HepG2 (cell line): ENCODE data around the gene TULP4. TPM values are rescaled to one million over a fixed set of nuclear protein-coding genes. Genes with fewer than 3 reads are reported as not detected.

Experiments
- HMG20B ChIP-seq: conservative IDR thresholded peaks from 2 replicates; pipeline ENCODE4 v1.6.1; 2016; ENCODE audit warnings: missing genetic modification reagents, missing compliant biosample characterization
- IRX3 ChIP-seq: sonication (generic); formaldehyde crosslinking; IDR thresholded peaks from 2 replicates; pipeline ENCODE4 v1.8.1; 2023; ENCODE audit warnings: mild to moderate bottlenecking, low read depth, missing genetic modification reagents, borderline replicate concordance
- KAT2B ChIP-seq: fragments of 150-350 bp; IDR thresholded peaks from 2 replicates; pipeline ENCODE4 v1.6.1; 2014; ENCODE audit warnings: low read depth, low read length, borderline replicate concordance
- MIER3 ChIP-seq: IDR thresholded peaks from 2 replicates; pipeline ENCODE4 v1.6.1; 2016; ENCODE audit warnings: missing compliant biosample characterization, borderline replicate concordance
- PAX8 ChIP-seq: sonication (generic); formaldehyde crosslinking; IDR thresholded peaks from 2 replicates; pipeline ENCODE4 v1.8.0; 2022; ENCODE audit warnings: mild to moderate bottlenecking, missing genetic modification reagents, borderline replicate concordance
- RBAK ChIP-seq: sonication (generic); formaldehyde crosslinking; IDR thresholded peaks from 2 replicates; pipeline ENCODE4 v1.5.1; 2020; ENCODE audit warnings: mild to moderate bottlenecking, missing genetic modification reagents
- RFX1 ChIP-seq: fragments of 450-650 bp; IDR thresholded peaks from 2 replicates; pipeline ENCODE4 v1.6.1; 2017
- ZKSCAN1 ChIP-seq: fragments of 150-350 bp; IDR thresholded peaks from 2 replicates; pipeline ENCODE4 v1.6.1; 2014; ENCODE audit warnings: low read length
- ZNF24 ChIP-seq: fragments of 450-650 bp; IDR thresholded peaks from 2 replicates; pipeline ENCODE4 v1.6.1; 2017; ENCODE audit warnings: antibody characterized with exemption, mild to moderate bottlenecking
- ZNF333 ChIP-seq: sonication (generic); formaldehyde crosslinking; IDR thresholded peaks from 2 replicates; pipeline ENCODE4 v1.4.0; 2020; ENCODE audit warnings: mild to moderate bottlenecking, missing genetic modification reagents, borderline replicate concordance
- ZNF460 ChIP-seq: sonication (generic); formaldehyde crosslinking; IDR thresholded peaks from 2 replicates; pipeline ENCODE4 v1.5.1; 2020; ENCODE audit warnings: missing genetic modification reagents, mild to moderate bottlenecking, borderline replicate concordance
- ZNF543 ChIP-seq: sonication (generic); formaldehyde crosslinking; IDR thresholded peaks from 2 replicates; pipeline ENCODE4 v1.4.0; 2020; ENCODE audit warnings: mild to moderate bottlenecking, missing genetic modification reagents
- ZNF558 ChIP-seq: sonication (generic); formaldehyde crosslinking; IDR thresholded peaks from 2 replicates; pipeline ENCODE4 v1.9.0; 2022; ENCODE audit warnings: mild to moderate bottlenecking, missing genetic modification reagents, borderline replicate concordance
- ZNF563 ChIP-seq: sonication (generic); formaldehyde crosslinking; IDR thresholded peaks from 2 replicates; pipeline ENCODE4 v1.8.0; 2022; ENCODE audit warnings: mild to moderate bottlenecking, moderate library complexity, missing genetic modification reagents
- ZSCAN29 ChIP-seq: sonication (generic); formaldehyde crosslinking; conservative IDR thresholded peaks from 2 replicates; pipeline ENCODE4 v1.4.0; 2020; ENCODE audit warnings: mild to moderate bottlenecking, missing genetic modification reagents
- ZSCAN30 ChIP-seq: sonication (generic); formaldehyde crosslinking; IDR thresholded peaks from 2 replicates; pipeline ENCODE4 v1.5.0; 2020; ENCODE audit warnings: mild to moderate bottlenecking, missing genetic modification reagents
- polyA plus RNA-seq, 8 experiments: library from polyadenylated mRNA; depleted of rRNA in 3 of 8; stranded (reverse) in 7 of 8; unstranded in 1 of 8; fragments of >200 nt; fragmentation: Illumina TruSeq in 4 of 8; extraction: Trizol in 4 of 8; gene quantifications; 2 replicates each; pipeline versions ENCODE4 v1.2.1 to v1.2.3, GENCODE V29; 2011 to 2016; ENCODE audit warnings: low read depth in 4 of 8, missing spikeins in 1 of 8, mixed read lengths in 1 of 8; ENCODE audit not compliant: insufficient read depth in 1 of 8
- total RNA-seq, 5 experiments: library from RNA; depleted of rRNA; stranded (reverse); fragments of >200 nt; fragmentation: Illumina TruSeq; extraction: Trizol; gene quantifications; 2 replicates each; pipeline ENCODE4 v1.2.3, GENCODE V29; 2016; ENCODE audit warnings: low read depth in 1 of 5
- TF ChIP-seq, protein P1 (sequence below): sonication (generic); formaldehyde crosslinking; IDR thresholded peaks from 2 replicates; pipeline ENCODE4 v1.4.0; 2020; ENCODE audit warnings: missing genetic modification reagents, borderline replicate concordance
- TF ChIP-seq, protein P2 (sequence below): sonication (generic); formaldehyde crosslinking; IDR thresholded peaks from 2 replicates; pipeline ENCODE4 v1.4.0; 2020; ENCODE audit warnings: missing genetic modification reagents
- TF ChIP-seq, protein P3 (sequence below): sonication (generic); formaldehyde crosslinking; IDR thresholded peaks from 2 replicates; pipeline ENCODE4 v1.5.1; 2020; ENCODE audit warnings: mild to moderate bottlenecking, missing genetic modification reagents, moderate library complexity
- TF ChIP-seq, protein P4 (sequence below): sonication (generic); formaldehyde crosslinking; IDR thresholded peaks from 2 replicates; pipeline ENCODE4 v1.4.0; 2020; ENCODE audit warnings: mild to moderate bottlenecking, missing genetic modification reagents
- TF ChIP-seq, protein P5 (sequence below): sonication (generic); formaldehyde crosslinking; IDR thresholded peaks from 2 replicates; pipeline ENCODE4 v1.5.0; 2020; ENCODE audit warnings: mild to moderate bottlenecking, missing genetic modification reagents

TULP4 gene
- total and polyA plus RNA-seq, 2 of the 13 experiments (the other 11 are each of a cell fraction or from before 2014, with no cell fraction given), result 21.1 to 122 TPM

- TF ChIP-seq ZNF558 (CRISPR knock-in tag) (0 out of 2 replicates have a peak, but pooled peaks have one; percentile 16), PAX8 (CRISPR knock-in tag) (peak; percentile 67; the same call in 1 of the 2 replicates), ZNF460 (CRISPR knock-in tag) (no peak), IRX3 (CRISPR knock-in tag) (no peak), ZSCAN30 (CRISPR knock-in tag) (no peak), ZSCAN29 (CRISPR knock-in tag) (no peak), ZNF543 (CRISPR knock-in tag) (peak; percentile 63; the same call in 1 of the 2 replicates), ZKSCAN1 (no peak), RFX1 (no peak), KAT2B (no peak), ZNF333 (no peak), MIER3 (CRISPR knock-in tag) (0 out of 2 replicates have a peak, but pooled peaks have one; percentile 9), ZNF563 (CRISPR knock-in tag) (no peak), HMG20B (no peak), ZNF24 (no peak; the same call in 1 of the 2 replicates), RBAK (no peak)
- TF ChIP-seq, protein P1, sequence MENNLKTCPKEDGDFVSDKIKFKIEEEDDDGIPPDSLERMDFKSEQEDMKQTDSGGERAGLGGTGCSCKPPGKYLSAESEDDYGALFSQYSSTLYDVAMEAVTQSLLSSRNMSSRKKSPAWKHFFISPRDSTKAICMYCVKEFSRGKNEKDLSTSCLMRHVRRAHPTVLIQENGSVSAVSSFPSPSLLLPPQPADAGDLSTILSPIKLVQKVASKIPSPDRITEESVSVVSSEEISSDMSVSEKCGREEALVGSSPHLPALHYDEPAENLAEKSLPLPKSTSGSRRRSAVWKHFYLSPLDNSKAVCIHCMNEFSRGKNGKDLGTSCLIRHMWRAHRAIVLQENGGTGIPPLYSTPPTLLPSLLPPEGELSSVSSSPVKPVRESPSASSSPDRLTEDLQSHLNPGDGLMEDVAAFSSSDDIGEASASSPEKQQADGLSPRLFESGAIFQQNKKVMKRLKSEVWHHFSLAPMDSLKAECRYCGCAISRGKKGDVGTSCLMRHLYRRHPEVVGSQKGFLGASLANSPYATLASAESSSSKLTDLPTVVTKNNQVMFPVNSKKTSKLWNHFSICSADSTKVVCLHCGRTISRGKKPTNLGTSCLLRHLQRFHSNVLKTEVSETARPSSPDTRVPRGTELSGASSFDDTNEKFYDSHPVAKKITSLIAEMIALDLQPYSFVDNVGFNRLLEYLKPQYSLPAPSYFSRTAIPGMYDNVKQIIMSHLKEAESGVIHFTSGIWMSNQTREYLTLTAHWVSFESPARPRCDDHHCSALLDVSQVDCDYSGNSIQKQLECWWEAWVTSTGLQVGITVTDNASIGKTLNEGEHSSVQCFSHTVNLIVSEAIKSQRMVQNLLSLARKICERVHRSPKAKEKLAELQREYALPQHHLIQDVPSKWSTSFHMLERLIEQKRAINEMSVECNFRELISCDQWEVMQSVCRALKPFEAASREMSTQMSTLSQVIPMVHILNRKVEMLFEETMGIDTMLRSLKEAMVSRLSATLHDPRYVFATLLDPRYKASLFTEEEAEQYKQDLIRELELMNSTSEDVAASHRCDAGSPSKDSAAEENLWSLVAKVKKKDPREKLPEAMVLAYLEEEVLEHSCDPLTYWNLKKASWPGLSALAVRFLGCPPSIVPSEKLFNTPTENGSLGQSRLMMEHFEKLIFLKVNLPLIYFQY (CRISPR knock-in tag), result 0 out of 2 replicates have a peak, but pooled peaks have one; percentile 55
- TF ChIP-seq, protein P2, sequence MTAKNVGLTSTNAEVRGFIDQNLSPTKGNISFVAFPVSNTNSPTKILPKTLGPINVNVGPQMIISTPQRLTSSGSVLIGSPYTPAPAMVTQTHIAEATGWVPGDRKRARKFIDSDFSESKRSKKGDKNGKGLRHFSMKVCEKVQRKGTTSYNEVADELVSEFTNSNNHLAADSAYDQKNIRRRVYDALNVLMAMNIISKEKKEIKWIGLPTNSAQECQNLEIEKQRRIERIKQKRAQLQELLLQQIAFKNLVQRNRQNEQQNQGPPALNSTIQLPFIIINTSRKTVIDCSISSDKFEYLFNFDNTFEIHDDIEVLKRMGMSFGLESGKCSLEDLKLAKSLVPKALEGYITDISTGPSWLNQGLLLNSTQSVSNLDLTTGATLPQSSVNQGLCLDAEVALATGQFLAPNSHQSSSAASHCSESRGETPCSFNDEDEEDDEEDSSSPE, result no peak
- TF ChIP-seq, protein P3, sequence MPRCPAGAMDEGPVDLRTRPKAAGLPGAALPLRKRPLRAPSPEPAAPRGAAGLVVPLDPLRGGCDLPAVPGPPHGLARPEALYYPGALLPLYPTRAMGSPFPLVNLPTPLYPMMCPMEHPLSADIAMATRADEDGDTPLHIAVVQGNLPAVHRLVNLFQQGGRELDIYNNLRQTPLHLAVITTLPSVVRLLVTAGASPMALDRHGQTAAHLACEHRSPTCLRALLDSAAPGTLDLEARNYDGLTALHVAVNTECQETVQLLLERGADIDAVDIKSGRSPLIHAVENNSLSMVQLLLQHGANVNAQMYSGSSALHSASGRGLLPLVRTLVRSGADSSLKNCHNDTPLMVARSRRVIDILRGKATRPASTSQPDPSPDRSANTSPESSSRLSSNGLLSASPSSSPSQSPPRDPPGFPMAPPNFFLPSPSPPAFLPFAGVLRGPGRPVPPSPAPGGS, result no peak
- TF ChIP-seq, protein P4, sequence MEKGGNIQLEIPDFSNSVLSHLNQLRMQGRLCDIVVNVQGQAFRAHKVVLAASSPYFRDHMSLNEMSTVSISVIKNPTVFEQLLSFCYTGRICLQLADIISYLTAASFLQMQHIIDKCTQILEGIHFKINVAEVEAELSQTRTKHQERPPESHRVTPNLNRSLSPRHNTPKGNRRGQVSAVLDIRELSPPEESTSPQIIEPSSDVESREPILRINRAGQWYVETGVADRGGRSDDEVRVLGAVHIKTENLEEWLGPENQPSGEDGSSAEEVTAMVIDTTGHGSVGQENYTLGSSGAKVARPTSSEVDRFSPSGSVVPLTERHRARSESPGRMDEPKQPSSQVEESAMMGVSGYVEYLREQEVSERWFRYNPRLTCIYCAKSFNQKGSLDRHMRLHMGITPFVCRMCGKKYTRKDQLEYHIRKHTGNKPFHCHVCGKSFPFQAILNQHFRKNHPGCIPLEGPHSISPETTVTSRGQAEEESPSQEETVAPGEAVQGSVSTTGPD (CRISPR knock-in tag), result no peak
- TF ChIP-seq, protein P5, sequence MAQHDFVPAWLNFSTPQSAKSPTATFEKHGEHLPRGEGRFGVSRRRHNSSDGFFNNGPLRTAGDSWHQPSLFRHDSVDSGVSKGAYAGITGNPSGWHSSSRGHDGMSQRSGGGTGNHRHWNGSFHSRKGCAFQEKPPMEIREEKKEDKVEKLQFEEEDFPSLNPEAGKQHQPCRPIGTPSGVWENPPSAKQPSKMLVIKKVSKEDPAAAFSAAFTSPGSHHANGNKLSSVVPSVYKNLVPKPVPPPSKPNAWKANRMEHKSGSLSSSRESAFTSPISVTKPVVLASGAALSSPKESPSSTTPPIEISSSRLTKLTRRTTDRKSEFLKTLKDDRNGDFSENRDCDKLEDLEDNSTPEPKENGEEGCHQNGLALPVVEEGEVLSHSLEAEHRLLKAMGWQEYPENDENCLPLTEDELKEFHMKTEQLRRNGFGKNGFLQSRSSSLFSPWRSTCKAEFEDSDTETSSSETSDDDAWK (CRISPR knock-in tag), result no peak
Measured at GRCh38 chr6:158559338-158559894, 247.2 kb downstream of the TULP4 start (continued).
